C4-2B (cell line): Measurements from ENCODE around the gene KCNAB1.

Source experiments
- H3K27ac ChIP-seq: fragments of 450-650 bp; 2 replicates; pipeline ENCODE4 v1.5.1; 2017
- CTCF ChIP-seq: fragments of 450-650 bp; conservative IDR thresholded peaks from 2 replicates; pipeline ENCODE4 v1.5.1; 2017; ENCODE audit warnings: mild to moderate bottlenecking
- ZFX ChIP-seq: fragments of 450-650 bp; IDR thresholded peaks from 2 replicates; pipeline ENCODE4 v1.6.1; 2017

KCNAB1 gene

DNA sequence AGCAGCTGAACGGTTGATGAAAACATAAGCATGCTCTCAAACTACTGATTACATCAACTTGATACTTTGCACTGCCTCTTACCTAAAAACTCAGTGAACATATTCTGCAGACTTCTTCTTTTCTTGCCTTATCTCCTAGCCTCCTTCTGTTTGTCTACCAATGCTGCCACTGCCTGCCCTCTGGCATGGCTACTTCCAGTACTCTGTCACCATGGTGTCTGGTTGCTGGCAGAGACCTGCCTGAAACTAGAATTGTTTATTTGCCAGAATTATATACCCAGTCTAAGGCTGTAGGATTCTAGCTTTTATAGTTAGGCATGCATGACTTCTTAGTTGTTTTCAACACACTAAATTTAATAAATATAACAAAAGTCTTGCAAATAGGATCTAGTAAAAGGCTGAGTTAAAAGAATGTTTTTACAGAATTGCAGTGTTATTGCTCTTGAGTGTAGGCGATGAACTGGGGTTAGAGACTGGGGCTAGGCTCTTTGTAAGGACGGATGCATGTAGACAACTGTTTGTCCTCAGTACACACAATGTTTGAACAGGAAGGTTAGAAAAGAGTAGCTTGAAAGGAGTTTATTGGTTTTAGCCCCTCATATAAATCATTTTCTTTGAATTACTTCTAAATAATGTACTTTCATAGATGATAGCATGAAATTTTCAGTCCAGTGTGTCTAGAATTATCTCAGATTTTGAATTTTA lies 116.3 kb downstream of the KCNAB1 start:
- TF ChIP-seq CTCF (no peak), ZFX (no peak)
- H3K27ac ChIP-seq, result no peak overlapping the region

GRCh38 chr3:156240642-156241041 lies 120.3 kb downstream of the KCNAB1 start:
- no peak for TF ChIP-seq CTCF
- TF ChIP-seq ZFX, result no peak
- H3K27ac ChIP-seq, result no peak overlapping the region

DNA sequence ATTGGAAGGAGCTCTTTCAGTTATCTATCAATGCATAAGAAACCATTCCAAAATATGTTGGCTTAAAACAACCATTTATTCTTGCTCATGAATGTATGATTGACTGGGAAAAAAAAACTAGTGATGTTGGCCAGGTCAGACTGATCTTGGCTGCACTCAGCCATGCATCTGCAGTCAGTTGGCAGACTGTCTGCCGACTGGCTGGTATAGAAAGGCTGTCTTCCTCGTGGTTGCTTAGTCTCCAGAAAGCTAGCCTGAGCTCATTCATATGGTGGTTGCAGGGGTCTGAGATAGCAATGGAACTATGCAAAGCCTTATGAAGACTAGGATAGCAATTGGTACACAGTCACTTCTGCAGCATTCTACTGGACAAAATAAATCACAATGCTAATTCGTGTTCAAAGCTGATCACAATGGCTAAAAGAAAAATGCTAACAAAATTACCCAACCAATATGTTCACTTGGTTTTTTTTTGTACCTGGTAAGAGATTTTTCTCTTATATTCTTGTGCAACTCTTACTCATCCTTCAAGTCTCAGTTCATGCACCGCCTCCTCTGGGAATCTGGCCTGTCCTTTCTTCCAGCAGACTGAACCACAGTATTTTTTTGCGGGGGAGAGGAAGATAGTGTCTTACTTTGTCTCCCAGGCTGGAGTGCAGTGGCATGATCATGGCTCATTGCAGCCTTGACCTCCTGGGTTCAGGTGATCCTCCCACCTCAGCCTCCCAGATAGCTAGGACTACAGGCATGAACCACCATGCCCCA lies 126.8 kb downstream of the KCNAB1 start:
- no peak for TF ChIP-seq ZFX
- TF ChIP-seq CTCF, result no peak
- no peak overlapping the region for H3K27ac ChIP-seq

GRCh38 chr3:156250550-156250949 lies 130.2 kb downstream of the KCNAB1 start:
- TF ChIP-seq ZFX (no peak), CTCF (no peak)
- H3K27ac ChIP-seq, result no peak overlapping the region

DNA sequence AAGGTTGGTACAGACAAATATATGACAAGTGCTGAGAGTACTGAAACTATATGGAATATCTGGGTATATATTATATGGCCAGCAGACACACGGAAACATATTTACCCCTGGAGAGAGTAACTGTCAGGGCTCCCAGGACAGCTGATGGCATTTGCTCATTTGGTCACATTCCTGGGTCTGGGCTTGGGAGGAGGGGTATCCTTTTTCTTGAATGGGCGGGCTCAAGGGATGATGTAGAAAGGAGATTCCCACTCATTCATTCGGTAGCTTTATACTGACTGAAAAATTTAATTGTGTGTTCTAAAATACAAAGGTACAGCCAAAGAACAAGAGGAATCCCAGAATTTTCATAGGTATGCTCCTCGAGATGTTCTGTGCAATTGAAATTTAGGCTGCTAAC lies 131.0 kb downstream of the KCNAB1 start:
- no peak for TF ChIP-seq CTCF
- no peak for TF ChIP-seq ZFX
- no peak overlapping the region for H3K27ac ChIP-seq

DNA sequence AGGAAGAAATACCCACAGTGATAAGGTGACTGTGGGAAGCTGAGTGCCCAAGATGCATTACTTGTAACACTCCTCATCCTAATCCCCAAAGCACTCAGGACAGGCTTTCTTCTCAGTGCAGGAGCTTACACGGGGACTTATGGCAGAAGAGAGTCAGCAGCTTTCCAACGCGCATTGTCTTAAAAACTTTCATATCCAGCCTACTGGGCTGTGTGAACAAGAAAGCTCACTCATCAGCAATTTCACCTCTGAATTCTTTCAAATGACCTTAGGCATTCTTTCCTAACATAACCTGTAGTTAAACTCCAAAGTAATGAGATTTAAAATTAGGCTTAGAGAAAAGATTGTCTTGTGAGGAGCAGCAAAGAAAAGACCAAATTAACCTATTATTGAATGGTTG lies 132.3 kb downstream of the KCNAB1 start:
- no peak for TF ChIP-seq ZFX
- no peak for TF ChIP-seq CTCF
- no peak overlapping the region for H3K27ac ChIP-seq

- TF ChIP-seq CTCF (no peak), ZFX (no peak)
- H3K27ac ChIP-seq, result no peak overlapping the region
These were observed 132.8 kb downstream of the KCNAB1 start for GRCh38 chr3:156253150-156253549.
